H1 (cell line): ENCODE results near the gene SCP2. TPM values are rescaled to one million over a fixed set of nuclear protein-coding genes. Genes with fewer than 3 reads are reported as not detected.

Experiments used
- CEBPB ChIP-seq: IDR thresholded peaks from 2 replicates; pipeline ENCODE4 v1.6.1; 2012; ENCODE audit warnings: low read depth, low read length
- CHD2 ChIP-seq: IDR thresholded peaks from 2 replicates; pipeline ENCODE4 v1.6.1; 2012; ENCODE audit warnings: low read length, improper control_type of control experiment
- KDM4A ChIP-seq: IDR thresholded peaks from one replicate; pipeline ENCODE4 v1.7.1; 2012; ENCODE audit warnings: low read depth, mild to moderate bottlenecking, moderate library complexity, low read length, inconsistent platforms; ENCODE audit not compliant: severe bottlenecking
- RNF2 ChIP-seq: fragments of 200-900, 300-1000 bp; sonication (generic); IDR thresholded peaks from 2 replicates; pipeline ENCODE4 v1.7.1; 2016; ENCODE audit warnings: borderline replicate concordance, low read depth, mild to moderate bottlenecking, antibody characterized with exemption, low read length; ENCODE audit not compliant: poor library complexity, severe bottlenecking; ENCODE audit errors: missing control alignments
- TCF12 ChIP-seq: IDR thresholded peaks from 2 replicates; pipeline ENCODE4 v1.6.1; 2011; ENCODE audit warnings: low read depth, mild to moderate bottlenecking, low read length
- YY1 ChIP-seq: IDR thresholded peaks from 2 replicates; pipeline ENCODE4 v1.6.1; 2011; ENCODE audit warnings: low read depth, mild to moderate bottlenecking, low read length
- polyA plus RNA-seq, 7 experiments: library from polyadenylated mRNA; depleted of rRNA in 3 of 7; stranded (reverse) in 5 of 7; unstranded in 2 of 7; fragments of >200 nt in 5 of 7; fragments of 200-250 nt in 2 of 7; gene quantifications; 1 replicate in 5 of 7; 2 replicates in 1 of 7; 4 replicates in 1 of 7; pipeline versions ENCODE4 v1.2.1 to v1.2.3, GENCODE V29; 2011 to 2013; ENCODE audit warnings: missing spikeins in 2 of 7, mixed read lengths in 2 of 7
- total RNA-seq: library from RNA; stranded (reverse); fragmentation: NEBNext Ultra II Directional; extraction: Animal tissue kit (Norgen Biotek cat#: 25700); gene quantifications from 2 replicates; pipeline ENCODE4 v1.2.1, GENCODE V29; 2021

SCP2 gene
- total and polyA plus RNA-seq, 2 of the 8 experiments (the other 6 are each of a cell fraction or from before 2014, with no cell fraction given) = 20.9 to 54.3 TPM

DNA sequence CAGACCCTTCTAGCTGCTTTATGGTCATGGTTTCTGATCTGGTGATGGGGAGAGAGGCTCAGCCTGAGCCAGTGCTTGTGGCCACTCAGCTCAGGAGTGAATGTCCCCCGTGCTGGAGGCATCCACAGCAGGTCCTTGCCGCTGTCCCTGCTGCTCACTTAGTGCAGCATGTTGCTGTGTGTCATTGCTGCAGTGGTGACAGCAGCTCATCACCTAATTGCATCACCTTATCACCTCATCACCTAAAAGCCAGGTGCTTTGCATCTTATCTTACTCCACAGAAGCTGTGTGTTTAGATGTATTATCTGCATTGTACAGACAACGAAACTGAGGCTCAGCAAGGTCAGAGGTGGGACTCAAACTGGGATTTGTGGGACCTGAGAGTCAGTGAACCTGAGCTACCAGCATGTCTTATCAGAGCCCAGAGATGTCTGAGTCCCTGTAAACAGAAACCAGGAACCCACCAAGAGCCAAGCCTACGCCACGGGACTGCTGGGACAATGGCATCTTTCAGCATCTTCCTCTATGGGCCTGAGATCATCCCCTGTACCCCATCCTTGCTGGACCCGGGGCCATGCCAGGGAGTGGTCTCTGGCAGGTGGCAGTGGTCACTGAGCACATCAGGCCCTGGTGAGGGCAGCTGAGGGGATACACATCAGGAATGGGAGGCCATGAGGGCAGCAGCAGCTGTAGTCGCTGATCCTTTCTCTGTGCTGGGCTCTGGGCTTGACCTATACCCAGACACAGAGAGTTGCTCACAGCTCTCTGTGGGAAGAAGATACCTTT lies 141.4 kb downstream of the SCP2 start (continued):
- TF ChIP-seq RNF2 = no peak
- TF ChIP-seq CHD2 = no peak
- TF ChIP-seq KDM4A = no peak
- no peak for TF ChIP-seq YY1
- TF ChIP-seq TCF12 = no peak
- no peak for TF ChIP-seq CEBPB
